Stimulated activated CD4-positive, alpha-beta T cell treated with anti-CD3 and anti-CD28 coated beads, Interleukin-15, amount 100 ng/mL, for 1 hour (primary cell): ENCODE results near the gene RALA.
"Not testable (repeated sequence)": the region's sequence is repeated elsewhere in the genome, so short reads cannot be mapped to it uniquely, and the experiment has no call there.

Experiments used
- DNase-seq, 2 donors: peaks; one replicate each; pipeline ENCODE4 v3.0.0-alpha.2; 2020; ENCODE audit warnings: low read depth in 1 of 2, low spot score in 1 of 2

Gene RALA

GRCh38 chr7:39645482-39646407, 22.4 kb downstream of the RALA start:
- DNase-seq = no peak

- no peak for DNase-seq
These were observed 24.4 kb downstream of the RALA start for GRCh38 chr7:39647816-39648215.

GRCh38 chr7:39650676-39651075, 27.3 kb downstream of the RALA start:
- DNase-seq = no peak

- DNase-seq = no peak
These were observed 27.9 kb downstream of the RALA start for GRCh38 chr7:39651265-39651664.

- DNase-seq = no peak
These were observed 33.0 kb downstream of the RALA start for GRCh38 chr7:39656415-39656814.

GRCh38 chr7:39659356-39660013, 36.1 kb downstream of the RALA start:
- no peak for DNase-seq

GRCh38 chr7:39661960-39662359, 38.6 kb downstream of the RALA start:
- no peak for DNase-seq

GRCh38 chr7:39663263-39663662, 39.9 kb downstream of the RALA start:
- no peak for DNase-seq

GRCh38 chr7:39664057-39664456, 40.7 kb downstream of the RALA start:
- no peak for DNase-seq

GRCh38 chr7:39664585-39664984, 41.2 kb downstream of the RALA start:
- DNase-seq = no peak

GRCh38 chr7:39666562-39666961, 43.2 kb downstream of the RALA start:
- no peak for DNase-seq

- DNase-seq = no peak
These were observed 44.1 kb downstream of the RALA start for GRCh38 chr7:39667341-39667923.

- DNase-seq = not testable (repeated sequence)
These were observed 44.9 kb downstream of the RALA start for GRCh38 chr7:39668280-39668679.

GRCh38 chr7:39670052-39670451, 46.7 kb downstream of the RALA start:
- DNase-seq = no peak

GRCh38 chr7:39670934-39671333, 47.6 kb downstream of the RALA start:
- DNase-seq = no peak

GRCh38 chr7:39672176-39672575, 48.8 kb downstream of the RALA start:
- no peak for DNase-seq

- no peak for DNase-seq
These were observed 50.5 kb downstream of the RALA start for GRCh38 chr7:39673868-39674267.

GRCh38 chr7:39674406-39674805, 51.0 kb downstream of the RALA start:
- no peak for DNase-seq

GRCh38 chr7:39676346-39676745, 53.0 kb downstream of the RALA start:
- no peak for DNase-seq

- DNase-seq = no peak
These were observed 55.7 kb downstream of the RALA start for GRCh38 chr7:39678930-39679709.

- DNase-seq = not testable (repeated sequence)
These were observed 56.5 kb downstream of the RALA start for GRCh38 chr7:39679874-39680273.
